Kasumi-1 (cell line): Measurements from ENCODE around the gene RNASE1.
"Not testable (repeated sequence)": the region's sequence is repeated elsewhere in the genome, so short reads cannot be mapped to it uniquely, and the experiment has no call there.

ENCODE experiments used
- DNase-seq, 2 experiments: peaks; one replicate each; lab custom pipeline; 2025; lab: John Stamatoyannopoulos, UW

Gene RNASE1

GRCh38 chr14:20772650-20773049 lies 30.0 kb downstream of the RNASE1 start:
- no peak for DNase-seq

- no peak for DNase-seq
Observed at GRCh38 chr14:20769421-20769820, 33.2 kb downstream of the RNASE1 start.

- DNase-seq = no peak
Observed at GRCh38 chr14:20768593-20768892, 34.1 kb downstream of the RNASE1 start.

GRCh38 chr14:20760950-20761349 lies 41.7 kb downstream of the RNASE1 start:
- no peak for DNase-seq

- not testable (repeated sequence) for DNase-seq
Observed at GRCh38 chr14:20759465-20759864, 43.2 kb downstream of the RNASE1 start.

GRCh38 chr14:20757965-20758364 lies 44.7 kb downstream of the RNASE1 start:
- DNase-seq = peak; percentile 11 to 24

GRCh38 chr14:20755037-20755436 lies 47.6 kb downstream of the RNASE1 start:
- no peak for DNase-seq

- no peak for DNase-seq
Observed at GRCh38 chr14:20754308-20754707, 48.3 kb downstream of the RNASE1 start.

- DNase-seq = no peak
Observed at GRCh38 chr14:20751963-20752562, 50.6 kb downstream of the RNASE1 start.
